Stimulated activated naive CD8-positive, alpha-beta T cell treated with anti-CD3 and anti-CD28 coated beads, Interleukin-15, Interleukin-2, amounts not matched to agents 100 U/mL and 50 U/mL, for 24 hours (primary cell): ENCODE results near the gene PTGR3.
"Not testable (repeated sequence)": the region's sequence is repeated elsewhere in the genome, so short reads cannot be mapped to it uniquely, and the experiment has no call there.

ENCODE experiments used
- ATAC-seq: fragments of 150-1000 bp; cut with Tn5 transposase; one replicate; pipeline ENCODE4 v1.10.0; 2021
- DNase-seq: peaks from one replicate; pipeline ENCODE4 v3.0.0; 2021

Gene PTGR3

DNA sequence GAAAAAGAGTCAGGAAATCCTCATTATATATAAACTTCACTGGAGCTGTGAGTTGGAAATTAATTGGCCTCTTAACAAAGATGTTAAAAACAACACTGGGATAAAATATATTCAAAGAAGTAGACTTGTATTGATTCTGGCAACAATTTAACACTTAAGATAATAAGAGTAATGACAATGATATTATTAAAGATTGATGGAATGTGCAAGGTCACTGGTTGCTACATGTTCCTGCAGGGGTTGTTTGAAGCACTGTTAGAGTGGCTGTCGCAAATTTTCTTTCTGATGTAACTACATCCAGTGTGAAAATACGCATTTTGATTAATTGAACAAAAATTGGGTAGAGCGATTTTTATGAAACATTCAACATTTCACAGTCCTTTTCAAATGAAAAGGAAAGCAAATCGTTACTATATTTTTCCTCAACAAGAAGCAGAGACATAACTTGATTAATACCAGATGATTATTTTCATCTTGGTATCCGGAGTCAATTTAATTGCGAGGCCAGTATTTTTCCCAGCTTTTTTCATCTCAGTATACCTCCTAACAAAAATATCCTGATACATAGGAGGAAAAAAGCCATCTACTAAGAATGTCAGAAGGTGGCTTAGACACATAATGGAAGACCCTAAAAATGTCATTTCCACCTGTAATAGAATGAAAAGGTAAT is 6.1 kb downstream of the PTGR3 start:
- DNase-seq (no peak), ATAC-seq (no peak)

GRCh38 chr18:75201282-75202270 is 7.4 kb downstream of the PTGR3 start:
- ATAC-seq (no peak), DNase-seq (no peak)

- ATAC-seq: no peak
- no peak for DNase-seq
Observed at GRCh38 chr18:75200605-75201280, 8.2 kb downstream of the PTGR3 start.

DNA sequence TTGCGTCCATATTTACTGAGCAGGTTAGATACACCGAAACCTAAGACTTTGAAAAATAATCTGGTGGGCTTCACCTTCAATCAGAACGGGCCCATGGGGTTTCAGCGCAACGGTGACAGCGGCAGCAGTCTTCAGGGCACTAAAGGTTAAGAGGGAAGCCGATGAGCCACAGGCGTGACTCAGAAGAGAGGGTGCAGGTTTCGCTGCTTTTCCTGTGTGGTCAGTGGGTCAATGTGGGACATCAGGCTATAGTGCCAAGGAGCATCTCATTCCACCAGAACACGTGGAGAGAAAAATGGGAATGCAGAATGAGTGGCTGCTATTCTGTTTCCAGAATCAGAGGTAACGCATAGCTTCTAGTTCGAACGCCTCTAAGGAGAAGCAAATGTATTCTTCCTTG is 8.9 kb downstream of the PTGR3 start:
- DNase-seq: no peak
- no peak for ATAC-seq

DNA sequence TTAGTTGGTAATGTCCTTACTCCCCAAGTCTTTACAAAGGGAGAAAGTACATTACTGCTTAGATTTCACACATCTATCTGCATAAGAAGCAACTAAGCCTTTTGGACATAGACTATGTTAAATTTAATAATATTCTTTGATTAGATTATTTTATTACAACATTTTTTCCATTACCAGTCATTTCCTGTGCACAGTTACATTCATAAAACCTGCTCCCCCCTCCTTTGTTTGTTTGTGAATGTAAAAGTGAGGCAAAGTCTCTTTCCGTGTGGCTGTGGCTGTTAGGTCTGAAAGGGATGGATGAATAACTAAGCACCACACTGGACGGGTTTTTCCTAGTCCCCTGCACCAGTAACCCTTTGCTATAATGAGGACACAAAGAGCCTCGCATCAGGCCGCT is 9.6 kb downstream of the PTGR3 start:
- DNase-seq: no peak
- no peak for ATAC-seq

- DNase-seq (no peak), ATAC-seq (no peak)
Observed at GRCh38 chr18:75198036-75198435, 10.9 kb downstream of the PTGR3 start.

DNA sequence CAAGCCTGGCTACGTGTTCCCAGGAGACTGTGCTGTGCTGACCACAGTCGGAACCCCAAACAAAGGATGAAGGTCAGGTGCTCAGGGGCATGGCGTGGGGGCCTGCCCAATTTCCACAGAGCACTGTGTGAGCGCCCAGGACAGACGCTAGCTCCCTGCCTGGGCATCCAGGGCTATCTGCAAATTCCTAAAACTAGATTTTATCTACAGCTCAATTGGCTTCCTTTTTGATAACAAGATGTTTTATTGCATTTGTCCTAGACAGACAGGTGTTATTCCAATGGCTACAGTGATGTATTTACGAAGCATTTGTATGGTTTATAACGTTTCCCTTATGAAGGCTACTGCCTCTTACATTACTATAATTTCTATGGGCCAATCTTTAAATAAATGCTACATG is 16.0 kb downstream of the PTGR3 start:
- DNase-seq: no peak
- no peak for ATAC-seq

- DNase-seq (no peak), ATAC-seq (no peak)
Observed at GRCh38 chr18:75189696-75190095, 19.2 kb downstream of the PTGR3 start.

DNA sequence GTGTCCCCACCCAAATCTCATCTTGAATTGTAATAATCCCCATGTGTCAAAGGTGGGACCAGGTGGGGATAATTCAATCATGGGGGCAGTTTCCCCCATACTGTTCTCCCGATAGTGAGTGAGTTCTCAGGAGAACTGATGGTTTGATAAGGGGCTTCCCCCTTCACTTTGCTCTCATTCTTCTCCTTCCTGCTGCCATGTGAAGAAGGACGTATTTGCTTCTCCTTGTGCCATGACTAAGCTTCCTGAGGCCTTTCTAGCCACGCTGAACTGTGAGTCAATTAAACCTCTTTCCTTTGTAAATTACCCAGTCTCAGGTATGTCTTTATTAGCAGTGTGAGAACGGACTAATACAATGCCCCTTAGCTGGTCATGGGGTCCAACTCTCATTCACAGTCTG is 21.2 kb downstream of the PTGR3 start:
- ATAC-seq, DNase-seq: not testable (repeated sequence)

GRCh38 chr18:75185460-75185859 is 23.5 kb downstream of the PTGR3 start:
- DNase-seq (no peak), ATAC-seq (no peak)

GRCh38 chr18:75183973-75184493 is 24.9 kb downstream of the PTGR3 start:
- no peak for ATAC-seq
- DNase-seq: no peak

GRCh38 chr18:75183524-75183923 is 25.4 kb downstream of the PTGR3 start:
- DNase-seq: no peak
- no peak for ATAC-seq

DNA sequence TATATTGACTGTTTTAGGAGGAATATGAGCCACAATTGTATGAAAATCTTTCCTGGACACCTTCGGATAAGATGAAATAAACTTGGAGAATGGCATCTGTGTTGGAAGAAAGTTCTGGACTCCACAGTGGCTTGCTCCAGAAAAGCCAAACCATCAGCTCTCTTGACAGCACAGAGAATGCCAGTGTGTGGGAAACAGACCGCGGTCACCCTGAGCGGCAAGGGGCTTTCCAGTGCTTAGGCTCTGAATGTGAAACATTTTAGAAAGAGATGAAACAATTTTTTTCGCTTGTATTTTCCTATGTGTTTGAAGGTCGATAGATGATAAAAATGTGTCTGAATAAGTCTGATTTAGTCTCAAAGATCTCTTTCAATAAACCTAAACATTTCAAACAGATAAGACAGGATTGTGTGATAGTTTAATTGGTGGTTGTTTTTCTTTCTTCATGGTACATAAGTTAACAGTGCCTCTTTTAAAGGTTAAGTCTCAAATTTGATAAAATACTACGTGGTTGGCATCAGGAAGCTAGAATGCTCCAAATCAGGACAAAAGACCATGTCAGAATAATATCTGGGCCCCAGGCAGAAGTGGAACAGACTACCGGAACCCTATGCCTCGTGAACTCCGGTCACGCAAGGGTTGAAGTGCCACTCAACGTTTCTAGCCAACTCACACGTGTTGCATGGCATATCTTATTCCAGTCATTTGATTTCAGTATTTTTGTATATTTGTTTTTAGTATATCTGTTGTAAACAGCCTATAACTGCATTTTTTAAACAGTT is 28.9 kb downstream of the PTGR3 start:
- no peak for DNase-seq
- ATAC-seq: no peak

DNA sequence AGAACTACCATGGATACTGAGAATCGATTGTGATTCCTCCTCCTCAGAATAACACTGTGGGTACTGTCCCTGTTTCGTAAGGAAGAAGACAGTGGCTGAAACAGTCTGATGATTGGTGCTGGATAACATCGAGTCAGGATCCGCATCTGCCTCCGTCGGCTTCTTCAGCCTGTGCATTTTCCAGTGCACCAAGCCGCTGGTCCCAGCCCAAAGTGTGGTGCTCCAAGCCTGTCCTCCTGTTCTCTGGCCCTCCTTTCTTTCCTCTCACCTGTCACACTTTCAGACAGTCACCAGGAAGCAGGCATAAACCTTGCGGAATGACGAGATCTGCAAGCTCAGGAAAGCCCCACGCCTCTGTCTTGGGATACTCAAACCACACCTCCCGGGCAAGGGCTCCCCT is 30.6 kb downstream of the PTGR3 start:
- DNase-seq (no peak), ATAC-seq (no peak)

DNA sequence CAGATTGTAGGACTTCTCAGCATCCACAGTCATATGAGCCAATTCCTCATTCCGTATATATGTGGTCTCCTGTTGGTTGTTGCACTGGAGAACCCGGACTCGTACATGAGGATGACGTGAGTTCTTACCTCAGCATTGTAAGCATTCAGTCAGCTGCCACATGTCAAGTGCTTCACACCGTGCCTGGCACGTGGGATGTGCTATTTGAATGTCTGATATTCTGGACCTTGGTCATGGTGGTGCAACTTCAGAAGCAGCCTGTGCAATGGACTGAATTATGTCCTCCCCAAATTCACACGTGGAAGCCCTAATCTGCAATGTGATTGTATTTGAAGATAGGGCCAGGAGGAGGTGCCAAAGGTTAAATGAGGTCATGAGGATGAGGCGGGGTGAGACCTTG is 32.1 kb downstream of the PTGR3 start:
- ATAC-seq (no peak), DNase-seq (no peak)

- ATAC-seq (no peak), DNase-seq (no peak)
Observed at GRCh38 chr18:75173738-75174137, 35.2 kb downstream of the PTGR3 start.

GRCh38 chr18:75173125-75173432 is 35.9 kb downstream of the PTGR3 start:
- ATAC-seq: no peak
- DNase-seq: no peak

DNA sequence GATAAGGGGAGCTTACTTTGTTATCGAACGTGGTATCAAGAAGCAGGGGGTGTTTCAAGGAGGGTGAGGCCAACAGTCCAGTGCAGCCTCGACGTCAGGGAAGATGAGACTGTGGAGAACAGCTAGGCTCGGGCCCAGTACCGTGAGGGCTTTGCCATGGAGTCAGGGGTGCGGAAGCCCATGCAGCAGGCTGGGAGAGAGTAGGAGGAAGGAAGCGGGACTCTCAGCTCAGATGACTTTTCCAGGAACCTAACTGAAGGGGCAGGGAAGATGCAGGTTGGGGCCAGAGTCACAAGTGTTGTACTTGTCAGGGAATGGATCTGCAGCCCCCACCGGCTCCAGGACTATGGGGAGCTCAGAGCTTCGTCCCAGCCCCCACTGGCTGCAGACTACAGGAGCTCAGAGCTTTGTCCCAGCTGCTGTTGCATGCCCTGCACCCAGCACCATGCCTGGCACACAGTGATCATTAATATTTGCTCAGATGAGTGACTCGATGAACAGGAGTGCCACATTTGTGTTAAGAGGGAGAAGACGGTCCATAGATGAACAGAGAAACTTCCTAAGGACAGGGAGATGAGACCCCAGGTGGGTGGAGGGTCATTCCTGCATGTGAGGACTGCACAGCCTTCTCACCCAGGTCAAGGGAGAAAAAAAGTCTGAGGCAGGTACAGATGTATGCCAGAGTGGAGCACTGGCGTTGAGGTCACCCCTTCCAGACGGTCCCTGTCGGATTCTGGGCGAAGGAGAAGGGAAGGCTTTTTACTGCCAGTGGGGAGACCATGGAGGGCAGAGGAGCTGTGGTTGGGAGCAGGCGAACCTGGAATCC is 36.4 kb downstream of the PTGR3 start:
- DNase-seq (no peak), ATAC-seq (no peak)

DNA sequence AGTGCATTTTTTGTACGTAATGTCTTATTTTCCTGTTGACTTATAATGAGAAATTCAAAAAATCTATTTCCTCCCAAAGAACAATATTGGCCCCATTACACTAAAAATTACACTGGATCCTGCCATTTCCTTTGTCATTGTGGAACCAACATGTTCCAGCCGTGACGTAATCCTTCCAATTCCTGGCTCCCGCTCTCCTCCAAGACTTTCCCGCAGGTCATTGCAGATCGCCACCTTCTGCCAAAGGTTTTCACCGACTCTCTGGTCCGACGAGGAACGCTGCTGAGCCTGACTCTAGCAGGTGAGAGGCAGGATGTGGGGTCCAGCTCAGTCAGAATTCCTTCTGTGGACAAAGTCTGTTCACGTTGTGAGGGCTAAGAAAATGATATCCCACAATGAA is 38.0 kb downstream of the PTGR3 start:
- ATAC-seq (no peak), DNase-seq (no peak)

DNA sequence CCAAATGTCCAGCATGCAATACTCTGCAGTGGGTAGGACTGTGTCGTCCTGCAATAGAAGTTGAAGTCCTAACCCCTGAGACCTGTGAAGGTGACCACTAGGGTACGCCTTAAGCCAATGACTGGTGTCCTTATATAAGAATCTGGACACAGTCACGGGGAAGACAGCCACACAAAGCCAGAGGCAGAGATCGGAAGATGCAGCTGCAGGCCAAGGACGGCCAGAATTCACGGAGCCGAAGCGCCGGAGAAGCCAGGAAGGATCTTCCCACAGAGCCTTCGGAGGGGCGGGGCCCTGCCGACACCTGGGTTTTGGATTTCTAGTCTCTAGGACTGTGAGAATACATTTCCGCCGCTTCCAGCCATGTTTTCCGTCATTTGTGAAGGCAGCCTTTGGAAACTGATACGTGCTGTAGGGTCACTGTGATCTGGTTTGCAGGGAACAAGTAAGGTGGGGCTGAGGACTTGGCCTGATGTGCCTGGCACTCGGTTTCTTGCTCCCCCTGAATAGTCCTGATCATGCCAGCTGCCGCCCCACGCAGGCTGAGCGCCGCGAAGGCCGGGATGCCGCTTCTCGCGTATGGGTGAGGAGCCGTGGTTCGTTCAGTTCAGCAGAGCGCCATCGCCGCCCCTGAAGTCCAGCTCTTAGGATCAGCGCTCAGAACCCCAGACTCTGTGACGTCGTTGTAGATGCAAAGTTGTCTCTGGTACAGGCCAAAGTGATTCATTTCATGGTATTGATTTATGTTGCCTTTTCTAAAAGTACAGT is 38.7 kb downstream of the PTGR3 start:
- no peak for ATAC-seq
- DNase-seq: no peak
